Fibroblast of skin of back (primary cell): Measurements from ENCODE around the gene PCNX3.
"Not testable (repeated sequence)": the region's sequence is repeated elsewhere in the genome, so short reads cannot be mapped to it uniquely, and the experiment has no call there.

Source experiments
- DNase-seq: peaks from one replicate; pipeline ENCODE4 v3.0.0-alpha.2; 2013

PCNX3 gene

DNA sequence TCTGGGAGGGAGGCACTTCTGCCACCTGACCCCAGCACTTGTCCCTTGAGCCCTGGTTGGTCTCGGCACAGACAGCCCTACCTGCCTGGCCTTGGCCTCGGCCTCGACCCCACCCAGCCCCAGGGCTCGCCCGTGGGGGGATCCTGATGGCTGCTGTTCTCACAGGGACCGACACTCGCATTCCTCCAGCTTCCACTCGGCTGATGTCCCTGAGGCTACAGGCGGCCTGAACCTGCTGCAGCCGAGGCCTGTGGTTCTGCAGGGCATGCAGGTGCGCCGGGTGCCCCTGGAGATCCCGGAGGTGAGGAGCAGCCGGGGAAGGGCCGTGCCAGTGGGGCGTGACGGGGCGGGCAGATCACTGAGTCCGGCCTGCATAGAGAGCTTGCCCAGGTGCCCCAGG is 5.1 kb downstream of the PCNX3 start:
- DNase-seq = no peak

DNA sequence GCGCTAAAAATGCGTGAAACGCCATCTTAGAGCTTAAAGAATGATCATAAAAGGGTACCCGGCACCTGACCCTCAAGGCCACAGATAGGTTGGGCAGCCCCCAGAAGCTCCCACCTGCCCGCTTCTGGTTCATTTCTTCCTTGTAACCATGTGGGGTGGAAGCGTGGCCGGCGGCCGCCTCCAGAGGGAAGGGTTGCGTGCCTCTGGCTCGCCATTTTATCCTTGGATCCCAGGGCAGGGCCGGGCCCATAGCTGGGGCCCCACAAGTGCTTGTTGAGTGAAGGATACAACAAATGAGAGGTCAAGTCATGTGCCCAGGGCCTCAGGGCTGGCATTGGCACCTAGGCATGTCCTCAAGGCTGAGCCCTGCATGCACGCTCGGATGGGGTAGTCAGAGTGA is 5.9 kb downstream of the PCNX3 start:
- DNase-seq = no peak

DNA sequence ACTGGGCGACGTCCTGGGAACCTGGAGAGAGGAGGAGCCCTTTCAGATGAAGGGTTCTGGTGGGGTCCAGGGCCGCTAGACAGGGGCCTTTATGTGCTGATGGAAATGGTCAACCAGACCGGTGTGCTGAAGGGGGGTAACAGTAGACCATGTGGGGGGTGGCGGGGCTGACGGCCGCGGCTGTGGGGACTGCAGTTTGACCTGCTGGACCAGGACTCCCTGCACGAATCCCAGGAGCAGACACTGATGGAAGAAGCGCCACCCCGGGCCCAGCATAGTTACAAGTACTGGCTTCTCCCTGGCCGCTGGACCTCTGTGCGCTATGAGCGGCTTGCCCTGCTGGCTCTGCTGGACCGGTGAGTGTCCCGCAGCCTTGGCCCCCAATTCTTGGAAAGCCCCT is 6.4 kb downstream of the PCNX3 start:
- DNase-seq = no peak

DNA sequence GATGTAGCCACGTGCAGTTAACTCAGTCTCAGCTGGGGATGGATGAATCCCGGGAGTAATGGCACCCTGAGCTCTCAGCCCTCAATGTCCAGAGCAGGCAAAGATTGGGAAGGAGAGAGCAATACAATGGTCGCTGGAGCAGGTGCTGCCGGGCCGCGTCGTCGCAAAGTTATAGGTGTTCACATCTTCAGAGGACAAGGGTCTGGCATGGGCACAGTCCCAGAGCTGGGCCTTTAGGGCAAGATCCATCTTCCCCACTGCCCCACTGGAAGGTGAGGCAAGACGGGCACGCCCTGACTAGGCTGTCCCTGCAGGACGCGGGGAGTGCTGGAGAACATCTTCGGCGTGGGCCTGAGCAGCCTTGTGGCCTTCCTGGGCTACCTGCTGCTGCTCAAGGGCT is 7.6 kb downstream of the PCNX3 start:
- DNase-seq = no peak

DNA sequence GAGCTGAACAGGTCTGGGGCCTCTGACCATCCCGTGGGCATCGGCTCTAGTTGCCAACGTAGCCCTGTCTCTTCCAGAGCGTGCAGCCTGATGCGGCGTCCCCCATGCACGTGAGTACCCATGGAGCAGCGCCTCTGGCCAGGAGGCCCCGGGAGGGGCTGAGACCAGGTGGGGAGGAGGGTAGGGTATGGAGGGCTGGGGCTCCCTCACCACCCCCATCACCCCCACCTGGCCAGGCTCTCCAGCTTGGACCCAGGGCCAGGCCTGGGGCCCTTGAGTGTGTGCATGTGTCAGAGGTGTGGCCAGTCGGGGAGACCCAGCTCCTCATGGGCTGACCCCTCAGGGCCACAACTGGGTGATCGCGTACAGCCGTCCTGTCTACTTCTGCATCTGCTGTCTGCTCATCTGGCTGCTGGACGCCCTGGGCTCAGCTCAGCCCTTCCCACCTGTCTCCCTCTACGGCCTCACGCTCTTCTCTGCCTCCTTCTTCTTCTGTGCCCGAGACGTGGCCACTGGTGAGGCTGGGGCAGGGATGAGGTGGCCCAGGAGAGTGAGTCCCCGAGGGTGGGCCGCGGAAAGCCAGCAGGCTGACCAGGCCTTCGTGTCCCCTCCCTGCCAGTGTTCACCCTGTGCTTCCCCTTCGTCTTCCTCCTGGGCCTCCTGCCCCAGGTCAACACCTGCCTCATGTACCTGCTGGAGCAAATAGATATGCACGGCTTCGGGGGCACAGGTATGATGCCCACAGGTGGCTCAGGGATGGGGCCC is 8.5 kb downstream of the PCNX3 start:
- no peak for DNase-seq

DNA sequence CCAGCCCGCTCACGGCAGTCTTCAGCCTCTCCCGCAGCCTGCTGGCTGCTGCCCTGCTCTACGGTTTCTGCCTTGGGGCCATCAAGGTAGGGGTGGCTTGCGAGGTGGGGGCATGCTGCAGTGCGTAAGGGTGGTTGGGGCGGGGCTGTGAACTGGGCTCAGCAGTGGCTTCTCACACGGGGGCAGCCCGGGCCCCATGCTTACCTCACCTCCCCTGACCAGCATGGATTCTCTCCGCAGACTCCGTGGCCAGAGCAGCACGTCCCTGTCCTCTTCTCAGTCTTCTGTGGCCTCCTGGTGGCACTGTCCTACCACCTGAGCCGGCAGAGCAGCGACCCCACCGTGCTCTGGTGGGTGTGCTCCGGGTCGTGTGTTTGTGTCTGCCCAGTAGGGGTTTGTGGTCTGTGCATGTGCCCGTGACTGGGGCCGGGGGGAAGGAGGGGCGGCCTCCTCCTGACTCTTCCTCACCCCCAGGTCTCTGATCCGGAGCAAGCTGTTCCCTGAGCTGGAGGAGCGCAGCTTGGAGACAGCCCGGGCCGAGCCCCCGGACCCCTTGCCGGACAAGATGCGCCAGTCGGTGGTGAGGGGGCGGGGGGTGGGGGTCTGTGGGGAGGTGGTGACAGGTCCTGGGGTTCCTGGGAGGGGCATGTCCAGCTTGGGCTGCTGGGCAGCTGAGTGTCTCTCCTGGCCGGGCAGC is 9.5 kb downstream of the PCNX3 start:
- no peak for DNase-seq

DNA sequence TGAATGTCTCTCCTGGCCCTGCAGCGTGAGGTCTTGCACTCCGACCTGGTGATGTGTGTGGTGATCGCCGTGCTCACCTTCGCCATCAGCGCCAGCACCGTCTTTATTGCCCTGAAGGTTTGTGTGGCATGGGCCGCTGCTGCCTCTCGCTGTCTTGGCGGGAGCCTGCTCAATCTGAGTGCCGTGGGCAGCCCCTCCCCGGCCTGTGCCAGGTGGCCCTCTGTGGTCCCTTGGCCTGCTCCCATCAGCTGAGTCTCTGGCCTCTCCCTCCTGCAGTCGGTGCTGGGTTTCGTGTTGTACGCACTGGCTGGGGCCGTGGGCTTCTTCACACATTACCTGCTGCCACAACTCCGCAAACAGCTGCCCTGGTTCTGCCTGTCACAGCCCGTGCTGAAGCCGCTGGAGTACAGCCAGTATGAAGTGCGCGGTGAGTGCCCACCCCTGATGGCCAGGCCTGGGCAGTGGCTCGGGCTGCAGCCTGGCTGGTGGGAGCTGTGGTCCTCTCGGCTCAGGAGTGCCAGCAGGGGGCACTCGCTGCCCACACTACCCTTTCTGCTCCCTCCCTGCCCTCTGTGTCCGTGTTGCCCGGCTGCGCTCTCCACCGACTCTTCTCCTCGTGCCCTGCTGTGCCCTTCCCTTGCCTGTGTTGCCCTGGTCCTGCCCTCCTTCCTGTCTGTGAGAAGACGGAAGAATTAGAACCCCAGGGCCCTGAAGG is 10.2 kb downstream of the PCNX3 start:
- peak; percentile 34 for DNase-seq

DNA sequence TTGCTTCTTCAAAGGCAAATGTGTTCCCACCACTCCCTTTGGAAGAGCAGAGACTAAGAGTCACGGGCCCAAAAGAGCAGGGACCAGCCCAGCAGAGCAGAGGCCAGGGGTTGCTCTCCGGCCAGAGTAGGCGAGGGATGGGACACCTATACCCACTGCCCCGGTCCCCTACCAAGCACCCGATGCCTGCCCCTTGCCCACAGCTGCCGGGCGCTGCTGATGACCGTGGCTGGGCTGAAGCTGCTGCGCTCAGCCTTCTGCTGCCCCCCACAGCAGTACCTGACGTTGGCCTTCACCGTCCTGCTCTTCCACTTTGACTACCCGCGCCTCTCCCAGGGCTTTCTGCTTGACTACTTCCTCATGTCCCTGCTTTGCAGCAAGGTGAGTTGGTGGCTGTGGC is 11.6 kb downstream of the PCNX3 start:
- DNase-seq = no peak

DNA sequence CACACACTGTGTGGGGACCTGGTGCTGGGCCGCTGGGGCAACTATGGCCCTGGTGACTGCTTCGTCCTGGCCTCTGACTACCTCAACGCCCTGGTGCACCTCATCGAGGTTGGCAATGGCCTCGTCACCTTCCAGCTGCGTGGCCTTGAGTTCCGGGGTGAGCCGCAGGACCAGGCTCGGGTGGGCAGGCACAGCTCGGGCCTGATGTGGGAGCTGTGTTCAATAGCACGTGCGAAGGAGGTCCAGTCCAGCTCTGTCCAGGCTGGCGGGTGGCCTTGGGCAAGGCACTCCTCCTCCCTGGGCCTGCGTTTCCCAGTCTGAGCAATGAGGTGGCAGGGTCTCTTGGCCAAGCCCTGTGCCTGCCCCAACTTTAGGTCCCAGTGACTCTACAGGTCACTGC is 14.0 kb downstream of the PCNX3 start:
- DNase-seq = no peak

DNA sequence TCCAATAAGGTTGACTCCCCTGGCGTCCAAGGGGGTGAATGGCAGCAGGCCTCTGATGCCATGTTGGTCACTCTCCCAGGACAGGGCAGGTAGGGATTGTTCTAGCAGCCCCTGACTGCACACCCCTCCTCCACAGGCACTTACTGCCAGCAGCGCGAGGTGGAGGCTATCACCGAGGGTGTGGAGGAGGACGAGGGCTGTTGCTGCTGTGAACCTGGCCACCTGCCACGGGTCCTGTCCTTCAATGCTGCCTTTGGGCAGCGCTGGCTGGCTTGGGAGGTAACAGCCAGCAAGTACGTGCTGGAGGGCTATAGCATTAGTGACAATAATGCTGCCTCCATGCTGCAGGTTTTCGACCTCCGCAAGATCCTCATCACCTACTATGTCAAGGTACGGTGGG is 14.6 kb downstream of the PCNX3 start:
- no peak for DNase-seq

DNA sequence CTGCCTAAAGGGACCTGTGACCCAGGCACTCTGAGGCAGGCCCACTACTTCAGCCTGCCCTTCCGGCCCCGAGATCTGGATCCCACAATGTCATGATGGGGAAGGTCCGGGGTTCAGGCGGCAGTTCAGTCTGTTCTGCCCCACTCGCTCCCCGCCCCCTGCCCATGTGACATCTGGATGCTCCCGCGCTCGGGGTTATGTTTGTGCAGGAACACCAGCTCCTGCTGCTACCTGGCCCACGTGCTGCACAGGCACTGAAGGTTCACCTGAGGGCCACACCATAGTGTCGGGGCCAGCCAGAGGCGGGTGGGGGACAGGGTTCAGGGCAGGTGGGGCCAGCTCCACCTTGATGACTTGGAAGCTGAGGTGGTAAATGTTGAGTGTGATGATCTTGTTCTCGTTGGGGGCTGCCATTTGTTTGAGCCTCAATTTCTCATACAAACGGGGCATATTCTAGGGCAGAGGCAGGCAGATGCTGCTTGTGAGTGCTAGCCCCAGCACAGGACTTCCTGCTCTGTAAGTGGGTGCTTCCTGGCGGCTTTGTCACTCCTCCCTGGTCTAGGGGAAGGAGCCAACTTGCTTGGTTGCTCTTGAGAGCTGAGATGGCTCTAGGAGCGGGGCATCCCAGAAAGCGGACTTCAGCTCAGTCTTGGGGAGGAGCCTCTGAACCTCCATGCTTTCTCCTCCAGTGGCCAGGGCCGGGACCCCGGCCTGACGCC is 18.0 kb downstream of the PCNX3 start:
- no peak for DNase-seq

DNA sequence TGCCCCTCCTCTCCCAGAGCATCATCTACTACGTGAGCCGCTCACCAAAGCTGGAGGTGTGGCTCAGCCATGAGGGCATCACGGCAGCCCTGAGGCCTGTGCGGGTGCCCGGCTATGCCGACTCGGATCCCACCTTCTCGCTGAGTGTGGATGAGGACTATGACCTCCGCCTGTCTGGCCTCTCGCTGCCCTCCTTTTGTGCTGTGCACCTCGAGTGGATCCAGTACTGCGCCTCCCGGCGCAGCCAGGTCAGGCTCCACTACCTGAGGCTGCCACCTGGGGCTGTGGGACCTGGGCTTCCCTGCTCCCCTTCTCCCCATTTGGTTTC is 18.5 kb downstream of the PCNX3 start:
- DNase-seq = no peak

DNA sequence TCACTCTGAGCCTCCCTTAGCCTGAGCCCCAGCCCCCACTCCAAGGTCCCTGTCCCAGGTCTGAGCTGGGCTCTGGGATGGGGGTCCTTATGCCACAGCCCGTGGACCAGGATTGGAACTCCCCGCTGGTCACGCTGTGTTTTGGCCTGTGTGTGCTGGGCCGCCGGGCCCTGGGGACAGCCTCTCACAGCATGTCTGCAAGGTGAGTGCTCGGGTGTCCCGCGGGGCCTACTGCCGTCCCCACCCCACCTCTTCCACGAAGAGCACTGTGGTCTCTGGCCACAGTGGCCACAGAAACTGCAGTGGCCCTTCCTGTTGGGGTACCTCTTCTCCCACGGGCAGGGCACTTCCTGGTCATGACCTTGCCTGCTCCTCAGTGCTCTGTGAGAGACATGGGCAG is 18.9 kb downstream of the PCNX3 start:
- no peak for DNase-seq

DNA sequence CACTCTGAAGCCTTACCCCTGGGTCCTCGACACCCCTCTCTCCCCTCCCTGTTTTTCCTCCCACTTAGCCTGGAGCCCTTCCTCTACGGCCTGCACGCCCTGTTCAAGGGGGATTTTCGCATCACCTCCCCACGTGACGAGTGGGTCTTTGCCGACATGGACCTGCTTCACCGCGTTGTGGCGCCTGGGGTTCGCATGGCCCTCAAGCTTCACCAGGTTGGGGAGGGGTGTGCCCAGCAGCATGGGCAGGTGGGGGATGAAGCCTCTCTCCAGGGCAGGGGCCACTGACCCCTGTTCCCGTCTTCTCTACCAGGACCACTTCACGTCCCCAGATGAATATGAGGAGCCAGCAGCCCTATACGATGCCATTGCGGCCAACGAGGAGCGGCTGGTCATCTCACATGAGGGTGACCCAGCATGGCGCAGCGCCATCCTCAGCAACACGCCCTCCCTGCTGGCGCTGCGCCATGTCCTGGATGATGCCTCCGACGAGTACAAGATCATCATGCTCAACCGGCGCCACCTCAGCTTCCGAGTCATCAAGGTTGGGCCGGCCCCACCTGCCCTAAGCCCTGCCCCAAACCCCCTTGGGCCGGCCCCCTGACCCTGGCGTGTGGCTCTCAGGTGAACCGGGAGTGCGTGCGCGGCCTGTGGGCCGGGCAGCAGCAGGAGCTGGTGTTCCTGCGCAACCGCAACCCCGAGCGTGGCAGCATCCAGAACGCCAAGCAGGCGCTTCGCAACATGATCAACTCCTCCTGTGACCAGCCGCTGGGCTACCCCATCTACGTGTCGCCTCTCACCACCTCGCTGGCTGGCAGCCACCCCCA is 19.5 kb downstream of the PCNX3 start:
- no peak for DNase-seq

DNA sequence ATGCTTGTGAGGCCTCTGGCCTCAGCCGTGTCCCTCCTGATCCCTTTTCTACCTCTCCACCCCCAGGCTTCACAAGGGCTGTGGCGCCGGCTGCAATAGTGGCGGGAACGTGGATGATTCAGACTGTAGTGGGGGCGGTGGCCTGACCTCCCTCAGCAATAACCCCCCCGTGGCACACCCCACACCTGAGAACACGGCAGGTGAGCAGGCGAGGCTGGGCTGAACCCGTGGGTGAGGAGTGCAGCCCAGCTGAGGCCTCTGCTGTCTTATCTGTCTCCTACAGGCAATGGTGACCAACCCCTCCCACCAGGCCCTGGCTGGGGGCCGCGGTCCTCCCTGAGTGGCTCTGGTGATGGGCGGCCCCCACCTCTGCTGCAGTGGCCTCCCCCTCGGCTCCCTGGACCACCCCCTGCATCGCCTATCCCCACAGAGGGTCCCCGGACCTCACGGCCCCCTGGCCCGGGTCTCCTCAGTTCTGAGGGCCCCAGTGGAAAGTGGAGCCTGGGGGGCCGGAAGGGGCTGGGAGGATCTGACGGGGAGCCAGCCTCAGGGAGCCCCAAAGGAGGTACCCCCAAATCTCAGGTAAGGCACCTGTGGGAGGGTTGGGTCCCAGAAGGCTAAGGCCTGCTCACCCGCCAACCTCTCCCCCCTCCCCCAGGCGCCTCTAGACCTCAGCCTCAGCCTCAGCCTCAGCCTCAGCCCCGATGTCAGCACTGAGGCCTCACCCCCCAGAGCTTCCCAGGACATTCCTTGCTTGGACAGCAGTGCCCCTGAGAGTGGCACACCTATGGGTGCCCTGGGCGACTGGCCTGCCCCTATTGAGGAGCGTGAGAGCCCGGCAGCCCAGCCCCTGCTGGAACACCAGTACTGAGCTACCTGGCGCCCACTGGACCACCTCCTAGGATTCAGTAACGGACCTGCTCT is 20.8 kb downstream of the PCNX3 start:
- no peak for DNase-seq

DNA sequence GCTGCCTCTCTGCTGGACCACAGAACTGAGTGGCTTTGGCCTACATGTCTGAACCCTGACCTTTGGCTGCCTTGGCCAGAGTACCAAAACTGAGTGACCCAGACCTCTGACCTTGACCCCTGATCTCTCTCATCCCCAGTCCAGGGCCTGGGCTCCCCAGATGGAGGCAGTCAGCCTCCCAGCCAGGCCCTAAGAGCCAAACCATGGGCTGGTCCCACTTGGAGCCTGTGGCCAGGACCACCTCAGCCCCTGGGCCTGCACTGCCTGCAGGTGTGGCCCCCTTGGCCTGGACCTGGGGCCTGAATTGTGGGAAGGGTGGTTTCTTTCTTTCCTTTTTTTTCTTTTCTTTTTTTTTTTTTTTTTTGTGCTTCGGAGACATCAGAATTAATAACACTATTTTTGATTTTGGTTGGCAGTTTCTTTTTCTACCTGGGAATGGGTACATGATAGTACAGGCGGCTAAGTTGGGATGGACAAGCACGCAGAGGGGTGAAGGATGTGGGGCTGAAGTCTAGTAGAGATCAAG is 21.5 kb downstream of the PCNX3 start:
- DNase-seq = no peak

DNA sequence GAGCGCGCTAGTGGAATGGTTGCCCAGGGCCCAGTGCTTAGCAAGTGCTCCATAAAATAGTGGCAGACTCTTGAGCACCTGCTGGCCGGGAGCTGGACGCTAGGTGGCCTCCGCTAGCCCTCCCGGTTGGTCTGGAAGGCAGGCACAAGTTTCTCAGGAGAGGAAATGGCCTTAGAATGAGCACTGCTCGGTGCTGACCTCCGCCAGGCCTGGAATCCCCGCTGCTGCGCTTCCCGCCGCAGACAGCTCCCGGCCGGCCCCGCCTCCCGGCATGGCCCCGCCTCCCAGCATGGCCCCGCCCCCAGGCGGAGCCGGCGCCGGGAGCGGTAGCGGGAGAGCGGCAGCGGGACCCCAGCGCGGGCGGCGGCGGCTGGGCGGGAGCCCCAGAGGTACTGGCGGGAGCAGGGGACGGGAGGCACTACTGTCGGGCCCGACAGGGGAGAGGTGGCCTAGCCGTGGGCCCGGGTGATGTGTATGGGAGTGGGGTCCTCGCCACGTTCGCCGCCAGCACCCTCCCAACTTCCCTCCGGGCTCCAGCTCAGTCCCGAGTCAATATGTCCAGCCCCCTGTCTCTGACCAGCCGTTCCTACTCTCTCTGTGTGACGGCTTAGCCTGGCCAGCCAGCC is 22.3 kb downstream of the PCNX3 start, which contains the start of gene SIPA1:
Gene SIPA1 (plus strand): TSS at position 308 of the 626 bp plus-strand sequence. CDS start 2,821 bp downstream, outside the sequence.
- peak; percentile 85 for DNase-seq

DNA sequence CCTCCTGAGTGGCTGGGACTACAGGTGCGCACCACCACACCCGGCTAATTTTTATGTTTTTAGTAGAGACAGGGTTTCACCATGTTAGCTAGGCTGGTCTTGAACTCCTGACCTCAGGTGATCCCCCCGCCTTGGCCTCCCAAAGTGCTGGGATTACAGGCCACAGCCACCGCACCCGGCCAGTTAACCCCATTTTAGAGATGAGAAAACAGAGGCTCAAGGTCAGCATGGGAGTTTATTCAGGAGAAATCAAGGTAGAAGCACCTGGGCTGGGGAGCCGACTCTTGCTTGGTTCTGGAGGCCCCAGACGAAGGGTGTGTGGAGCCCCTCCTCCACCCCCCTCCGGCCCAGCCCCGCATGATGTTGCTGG is 23.6 kb downstream of the PCNX3 start:
- DNase-seq = not testable (repeated sequence)

DNA sequence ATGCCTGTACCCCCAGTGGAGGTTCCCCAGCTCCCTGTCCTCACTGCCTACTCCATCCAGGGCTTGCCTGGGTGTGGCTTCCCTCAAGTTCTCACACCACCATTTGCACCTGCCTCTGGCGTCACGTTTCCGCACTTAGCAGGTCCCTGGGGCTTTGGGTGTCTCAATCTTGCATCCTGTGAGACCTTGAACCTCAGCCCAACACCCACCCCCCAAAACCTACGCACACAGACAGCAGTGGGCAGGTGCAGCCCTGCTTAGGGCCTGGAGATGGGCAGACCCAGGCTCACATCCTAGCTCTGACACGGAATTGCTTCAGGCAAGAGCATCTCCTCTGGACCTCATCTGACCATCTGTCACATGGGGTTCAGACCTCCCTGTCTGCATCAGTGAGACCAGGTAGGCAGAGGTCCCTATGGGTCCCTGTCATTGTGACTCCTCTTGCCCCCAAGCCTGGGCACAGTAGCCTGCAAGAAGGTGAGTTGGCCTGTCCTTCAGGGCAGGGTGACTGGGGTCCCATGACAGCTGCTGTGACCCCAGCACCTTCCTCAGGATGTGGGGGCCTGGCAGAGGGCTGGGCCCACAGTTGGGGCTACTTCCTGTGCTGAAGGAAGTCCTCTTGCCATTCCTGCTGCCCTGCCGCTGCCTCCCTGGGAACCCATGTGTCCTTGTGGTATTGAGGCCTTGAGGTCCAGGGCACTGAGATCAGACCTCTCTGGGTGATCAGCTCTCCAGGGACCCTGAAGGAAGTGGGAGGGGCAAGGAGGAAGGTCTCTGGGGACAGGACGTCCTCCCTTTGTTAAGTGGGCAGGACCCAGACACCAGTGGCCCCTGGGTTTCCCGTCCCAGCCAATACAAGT is 24.3 kb downstream of the PCNX3 start:
- DNase-seq = peak; percentile 13
